CD4-positive, alpha-beta T cell treated with Interleukin-12 subunit alpha and Interleukin-12 subunit beta, for 1 hour (primary cell): Measurements from ENCODE around the gene C19orf53.

Experiments
- DNase-seq: peaks from one replicate; pipeline ENCODE4 v3.0.0-alpha.2; 2020

Gene C19orf53

GRCh38 chr19:13796301-13797057 lies 22.2 kb downstream of the C19orf53 start:
- no peak for DNase-seq

DNA sequence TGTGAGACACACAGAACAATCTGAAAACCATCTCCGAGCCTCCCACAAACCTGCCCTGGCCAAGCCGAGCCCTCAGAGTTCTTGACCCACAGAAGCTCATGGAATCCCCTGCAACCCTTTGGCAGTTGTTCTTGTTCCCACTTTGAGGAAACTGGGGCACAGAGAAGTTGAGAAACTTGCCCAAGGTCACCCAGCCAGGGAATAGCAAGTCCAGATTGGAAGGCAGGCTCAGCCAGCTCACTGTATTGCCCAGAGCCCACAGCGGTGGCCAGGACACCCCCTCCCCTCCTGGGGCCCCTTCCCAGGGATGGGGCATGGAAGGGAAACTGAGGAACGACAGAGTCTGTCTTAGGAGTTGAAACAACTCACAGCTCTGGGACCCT lies 22.8 kb downstream of the C19orf53 start:
- DNase-seq: no peak

GRCh38 chr19:13797870-13798269 lies 23.6 kb downstream of the C19orf53 start:
- DNase-seq: no peak

- DNase-seq: no peak
These were observed 25.4 kb downstream of the C19orf53 start for GRCh38 chr19:13799669-13800068.

DNA sequence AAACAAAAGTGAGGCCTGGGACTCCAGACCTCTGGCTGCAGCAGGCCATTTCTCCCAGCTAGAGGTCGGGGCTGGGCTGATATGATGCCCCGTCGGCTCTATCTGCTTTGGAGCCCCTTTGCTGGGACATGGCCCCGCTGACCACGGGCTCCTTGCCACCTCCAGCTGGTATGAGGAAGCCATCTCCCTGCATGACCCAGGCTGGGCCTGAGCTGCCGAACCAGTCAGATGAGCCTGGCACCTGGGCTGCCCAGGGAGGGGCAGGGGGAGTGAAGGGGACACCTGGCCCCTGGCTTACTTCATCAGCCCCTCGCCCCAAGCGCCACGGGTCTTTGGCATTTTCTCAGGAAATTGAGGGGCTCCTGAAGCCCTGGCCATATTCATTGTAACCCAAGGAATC lies 28.8 kb downstream of the C19orf53 start:
- no peak for DNase-seq

DNA sequence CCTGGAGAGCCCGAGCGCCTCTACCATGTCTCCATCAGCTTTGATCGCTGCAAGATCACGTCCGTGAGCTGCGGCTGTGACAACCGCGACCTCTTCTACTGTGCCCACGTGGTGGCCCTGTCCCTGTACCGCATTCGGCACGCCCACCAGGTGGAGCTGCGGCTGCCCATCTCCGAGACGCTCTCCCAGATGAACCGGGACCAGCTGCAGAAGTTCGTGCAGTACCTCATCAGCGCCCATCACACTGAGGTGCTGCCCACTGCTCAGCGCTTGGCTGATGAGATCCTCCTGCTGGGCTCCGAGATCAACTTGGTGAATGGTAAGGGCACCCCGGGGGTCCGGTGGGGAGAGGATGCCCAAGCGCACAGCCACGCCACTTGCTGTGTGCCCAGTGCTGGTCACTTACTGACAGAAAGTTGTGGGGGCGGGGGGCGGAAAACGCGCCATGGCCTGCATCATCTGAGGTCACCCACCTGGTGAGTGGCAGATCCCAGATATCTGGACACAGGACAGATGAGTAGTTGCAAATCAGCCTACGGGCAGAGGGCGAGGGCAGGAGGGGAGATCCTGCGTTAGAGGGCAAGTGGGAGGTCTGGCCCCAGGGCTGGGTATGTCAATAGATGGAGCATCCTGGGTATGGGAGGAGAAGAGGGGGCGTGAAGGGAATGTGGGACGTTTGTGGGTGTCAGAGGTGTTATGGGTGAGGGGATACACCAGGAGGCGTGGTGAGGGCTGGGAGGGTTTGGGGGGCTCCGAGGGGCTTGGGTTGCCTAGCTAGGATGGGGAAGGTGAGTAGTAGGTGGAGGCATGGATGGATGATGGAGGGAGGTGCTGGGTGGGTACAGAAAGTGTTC lies 30.8 kb downstream of the C19orf53 start:
- DNase-seq: no peak

DNA sequence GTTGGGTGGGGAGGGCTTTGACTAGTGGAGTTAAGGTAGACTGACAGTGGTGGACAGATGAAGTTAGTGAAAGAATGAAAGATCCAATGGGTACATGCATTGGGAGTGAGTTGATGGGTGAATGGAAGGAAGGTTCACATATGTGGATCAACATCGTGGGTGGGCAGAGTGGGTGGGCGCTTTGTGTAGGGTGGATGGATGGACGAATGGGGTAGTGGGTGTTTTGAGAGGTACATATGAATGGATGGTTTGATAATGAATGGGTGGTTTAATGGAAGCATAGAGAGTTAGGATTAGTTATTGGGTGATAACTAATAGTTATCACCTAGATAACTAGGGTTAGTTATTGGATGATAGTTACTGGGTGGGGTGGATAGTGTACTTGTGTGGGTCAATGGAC lies 32.5 kb downstream of the C19orf53 start:
- DNase-seq: no peak

DNA sequence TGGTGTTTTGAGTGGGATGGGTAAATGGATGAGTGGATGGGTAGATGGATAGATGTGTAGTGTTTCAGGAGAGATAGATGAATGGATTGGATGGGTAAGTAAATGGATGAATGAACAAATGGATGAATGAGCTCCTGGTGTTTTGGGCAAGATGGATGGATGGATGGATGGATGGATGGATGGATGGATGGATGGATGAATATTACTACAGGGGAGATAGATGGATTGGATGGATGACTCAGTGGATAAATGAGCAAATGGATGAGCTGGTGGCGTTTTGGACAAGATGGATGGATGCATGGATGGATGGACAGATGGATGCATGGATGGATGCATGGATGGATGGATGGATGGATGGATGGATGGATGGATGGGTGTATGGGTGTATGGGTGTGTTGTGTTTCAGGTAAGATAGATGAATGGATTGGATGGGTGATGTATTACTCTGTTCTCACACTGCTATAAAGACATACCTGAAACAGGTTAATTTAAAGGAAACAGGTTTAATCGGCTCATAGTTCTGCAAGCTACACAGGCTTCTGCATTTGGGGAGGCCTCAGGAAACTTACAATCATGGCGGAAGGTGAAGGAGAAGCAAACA lies 33.3 kb downstream of the C19orf53 start:
- no peak for DNase-seq

GRCh38 chr19:13808856-13809255 lies 34.6 kb downstream of the C19orf53 start:
- no peak for DNase-seq

DNA sequence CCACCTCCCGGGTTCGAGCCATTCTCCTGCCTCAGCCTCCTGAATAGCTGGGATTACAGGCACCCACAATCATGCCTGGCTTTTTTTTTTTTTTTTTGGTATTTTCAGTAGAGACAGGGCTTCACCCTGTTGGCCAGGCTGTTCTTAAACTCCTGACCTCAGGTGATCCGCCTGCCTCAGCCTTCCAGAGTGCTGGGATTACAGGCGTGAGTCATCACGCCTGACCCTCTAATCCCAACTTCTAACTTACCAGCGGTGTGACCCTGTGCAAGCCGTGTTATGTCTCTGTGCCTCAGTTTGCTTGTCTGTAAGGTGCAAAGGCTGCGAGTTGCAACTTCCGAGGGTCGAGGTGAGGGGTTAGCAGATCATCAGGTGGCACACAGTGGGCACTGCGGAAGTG lies 38.3 kb downstream of the C19orf53 start:
- DNase-seq: no peak

DNA sequence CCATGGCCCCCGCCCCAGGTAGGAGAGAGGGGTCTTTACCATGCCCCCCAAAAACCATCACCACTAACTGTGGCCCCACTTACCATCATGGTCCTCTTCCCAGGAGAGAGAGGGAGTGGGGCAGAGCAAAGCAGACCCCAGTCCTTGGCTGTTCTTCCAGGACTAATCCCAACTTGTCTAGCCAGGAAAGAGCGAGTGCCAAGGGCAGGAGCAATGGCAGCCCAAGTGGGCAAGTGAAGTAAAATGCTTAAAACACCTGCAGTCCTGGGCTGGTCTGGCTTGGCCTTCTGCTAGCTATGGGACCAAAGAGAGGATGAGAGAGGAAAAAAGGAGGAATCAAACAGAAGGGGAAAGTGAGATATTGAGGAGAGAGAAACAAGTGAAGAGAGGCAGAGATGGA lies 38.9 kb downstream of the C19orf53 start:
- no peak for DNase-seq

DNA sequence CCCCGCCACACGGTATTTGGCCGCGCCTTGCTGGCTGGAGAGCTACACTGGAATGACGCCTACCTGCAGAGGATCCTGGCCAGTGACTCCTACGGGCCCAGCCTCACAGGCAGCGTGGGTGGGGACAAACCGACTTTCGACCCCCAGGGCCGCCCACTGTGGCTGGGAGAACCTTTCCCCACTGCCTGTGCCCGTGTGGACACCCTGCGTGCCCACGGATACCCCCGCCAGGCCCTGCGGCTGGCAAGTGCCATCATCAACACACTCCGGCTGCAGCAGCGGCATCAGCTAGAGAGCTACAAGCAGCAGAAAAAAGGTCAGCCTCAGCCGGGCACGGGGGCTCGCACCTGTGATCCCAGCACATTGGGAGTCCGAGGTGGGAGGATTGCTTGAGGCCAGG lies 40.3 kb downstream of the C19orf53 start:
- DNase-seq: no peak

GRCh38 chr19:13817018-13817614 lies 42.9 kb downstream of the C19orf53 start:
- peak; percentile 42 for DNase-seq

- DNase-seq: peak; percentile 66
These were observed 43.5 kb downstream of the C19orf53 start for GRCh38 chr19:13817615-13818371.

- no peak for DNase-seq
These were observed 45.0 kb downstream of the C19orf53 start for GRCh38 chr19:13819238-13819637.

DNA sequence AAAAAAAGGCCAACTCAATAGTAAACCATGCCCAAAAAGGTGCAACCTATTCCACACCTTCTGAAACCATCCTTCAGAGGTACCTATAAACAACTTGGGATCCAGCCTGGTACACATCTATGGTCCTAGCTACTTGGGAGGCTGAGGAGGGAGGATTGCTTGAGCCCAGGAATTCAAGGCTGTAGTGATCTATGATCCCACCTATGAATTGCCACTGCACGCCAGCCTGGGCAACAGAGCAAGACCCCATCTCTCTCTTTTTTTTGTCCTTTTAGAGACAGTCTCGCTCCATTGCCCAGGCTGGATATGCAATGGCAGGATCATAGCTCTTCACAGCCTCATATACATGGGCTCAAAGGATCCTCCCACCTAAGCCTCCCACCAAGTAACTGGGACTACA lies 47.0 kb downstream of the C19orf53 start:
- no peak for DNase-seq

DNA sequence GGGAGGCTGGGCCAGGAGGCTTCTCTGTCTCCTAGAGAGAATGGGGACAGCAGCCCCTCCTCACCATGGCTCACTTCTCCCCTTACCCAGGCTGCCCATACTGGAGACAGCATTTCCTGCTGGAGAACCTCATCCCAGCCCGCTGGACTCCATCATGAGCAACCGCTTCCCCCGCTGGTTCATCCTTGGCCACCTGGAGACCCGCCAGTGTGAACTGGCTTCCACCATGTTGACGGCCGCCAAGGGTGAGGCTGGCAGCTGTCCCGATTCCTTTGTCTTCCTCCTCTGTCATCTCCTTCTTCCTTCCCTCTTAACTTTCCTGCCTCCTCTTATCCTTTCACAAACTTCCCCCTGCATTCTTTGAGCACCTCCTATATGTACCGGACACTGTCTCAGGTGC lies 49.0 kb downstream of the C19orf53 start:
- no peak for DNase-seq

GRCh38 chr19:13823901-13824300 lies 49.6 kb downstream of the C19orf53 start:
- DNase-seq: no peak

GRCh38 chr19:13824703-13825102 lies 50.4 kb downstream of the C19orf53 start:
- no peak for DNase-seq

- DNase-seq: peak; percentile 40
These were observed 51.5 kb downstream of the C19orf53 start for GRCh38 chr19:13825489-13826441.

DNA sequence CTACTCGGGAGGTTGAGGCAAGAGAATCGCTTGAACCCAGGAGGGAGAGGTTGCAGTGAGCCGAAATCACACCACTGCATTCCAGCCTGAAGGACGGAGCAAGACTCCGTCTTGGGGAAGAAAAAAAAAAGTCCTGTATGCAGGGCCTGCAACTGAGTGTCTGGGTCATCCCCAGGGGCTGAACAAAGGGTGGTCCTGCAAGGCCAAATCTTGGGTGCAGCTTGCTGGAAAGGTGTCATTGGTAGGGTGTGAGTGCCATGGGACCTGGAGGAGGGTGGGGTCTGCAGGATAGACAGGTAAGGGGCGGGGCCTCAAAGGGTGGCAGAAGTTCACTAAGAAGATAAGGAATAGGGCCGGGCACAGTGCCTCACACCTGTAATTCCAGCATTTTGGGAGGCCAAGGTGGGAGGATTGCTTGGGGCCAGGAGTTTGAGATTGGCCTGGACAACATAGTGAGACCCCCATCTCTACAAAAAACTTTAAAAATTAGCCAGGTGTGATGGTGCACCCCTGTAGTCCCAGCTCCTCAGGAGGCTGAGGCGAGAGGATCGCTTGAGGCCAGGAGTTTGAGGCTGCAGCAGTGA lies 52.5 kb downstream of the C19orf53 start:
- DNase-seq: no peak
